ENCODE results near the gene ZNF474.

ZNF474 gene

DNA sequence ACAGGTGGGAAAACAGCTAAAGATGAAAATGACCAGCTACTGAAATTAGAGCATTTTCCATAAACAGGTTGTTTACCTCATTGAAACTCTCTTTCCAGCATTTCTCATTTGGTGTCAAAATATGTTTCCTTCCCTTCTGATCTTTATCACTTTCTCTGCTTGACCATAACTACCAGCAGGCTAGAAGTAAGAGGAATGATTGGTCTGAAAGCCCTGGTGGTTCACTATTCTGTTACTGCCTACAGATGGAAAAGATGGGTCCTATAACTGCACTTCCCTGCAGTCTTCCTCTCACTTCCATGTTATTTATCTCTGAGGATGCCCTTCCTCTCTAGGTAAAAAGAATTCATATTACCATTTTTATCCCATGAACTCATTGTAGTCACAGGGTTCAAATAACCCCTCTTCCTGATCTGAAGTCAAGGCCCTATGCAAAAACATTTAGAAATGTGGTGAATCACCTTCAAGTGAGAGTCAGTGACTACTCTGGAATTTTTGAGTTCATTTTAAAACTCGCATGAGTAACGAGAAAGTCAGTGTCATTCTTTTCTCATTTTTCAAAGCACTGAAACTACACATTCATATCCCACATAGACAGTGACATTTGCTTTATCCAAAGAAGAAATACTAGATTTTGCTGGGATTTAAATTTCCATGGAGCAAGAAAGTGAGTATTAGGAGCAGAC is 51.7 kb downstream of the ZNF474 start:
- DNase-seq (ENCODE audit: low read depth) = no peak

DNA sequence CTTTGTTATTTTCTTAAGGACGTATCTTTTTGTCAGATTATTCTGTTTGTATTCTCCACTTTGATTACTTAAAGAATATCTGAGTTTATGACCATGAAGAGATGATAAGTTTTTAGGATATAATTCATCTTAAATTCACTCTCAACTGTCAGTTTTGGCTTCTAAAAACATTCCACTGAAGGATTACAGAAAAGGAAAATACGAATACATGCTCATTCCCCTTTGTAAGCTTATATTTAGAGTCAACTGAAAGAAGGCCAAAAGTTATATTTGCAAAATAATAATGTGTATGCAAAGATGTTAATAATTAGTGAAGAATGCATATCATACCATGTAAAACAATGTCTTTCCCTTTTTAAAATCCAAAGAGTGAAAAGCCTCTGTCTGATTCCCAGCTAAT is 52.5 kb downstream of the ZNF474 start:
- DNase-seq (ENCODE audit: low read depth) = no peak

DNA sequence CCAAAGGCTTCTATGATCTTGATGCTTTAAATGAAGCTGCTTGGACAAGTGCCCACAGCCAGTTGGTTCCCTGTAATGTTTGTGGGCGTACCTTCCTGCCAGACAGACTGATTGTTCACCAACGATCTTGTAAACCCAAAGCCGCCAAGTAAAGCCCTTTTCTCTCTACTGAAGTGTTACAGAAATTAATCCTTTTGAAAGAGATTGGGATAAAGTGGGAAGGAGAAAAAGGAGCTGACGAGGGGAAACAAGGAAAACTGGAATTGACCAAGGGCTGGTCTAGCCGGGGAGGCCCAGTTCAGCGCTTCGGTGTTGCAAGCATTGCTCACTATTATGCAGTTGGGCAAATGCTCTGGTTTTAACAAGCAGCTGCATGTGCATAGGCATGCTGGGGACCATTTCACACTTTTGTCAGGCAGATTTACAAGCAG is 53.2 kb downstream of the ZNF474 start:
- no peak for DNase-seq (ENCODE audit: low read depth)

DNA sequence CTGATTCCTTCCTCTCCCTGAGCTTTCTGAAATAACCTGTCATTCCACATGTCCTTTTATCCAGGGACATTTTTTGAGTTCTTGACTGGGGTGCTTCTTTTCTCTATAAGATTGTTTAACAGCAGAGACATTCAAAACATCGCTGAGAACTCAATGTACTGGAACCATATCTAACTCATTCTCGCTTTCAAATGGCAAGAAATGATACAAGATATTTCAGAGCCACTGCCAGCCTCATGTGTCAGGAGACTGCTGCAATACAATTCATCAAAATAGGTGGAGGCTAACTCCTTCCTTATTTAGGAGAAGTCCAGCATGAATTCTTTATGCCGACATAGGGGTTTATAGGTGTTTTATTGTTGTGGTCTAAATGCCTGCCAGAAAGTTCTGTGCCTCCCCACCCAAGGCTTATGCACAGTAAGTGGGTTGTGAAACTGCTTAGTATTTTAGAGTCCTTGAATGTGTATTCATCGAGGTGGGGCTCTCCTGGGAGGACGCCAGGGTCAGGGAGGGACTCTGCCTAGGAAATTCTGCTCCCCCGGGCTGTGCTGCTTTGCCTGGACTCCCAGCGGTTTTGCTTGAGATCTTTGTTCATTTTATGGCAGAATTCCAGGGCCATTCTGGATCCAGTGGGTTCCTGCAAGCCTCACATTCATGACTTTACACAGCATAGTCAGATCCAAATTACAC is 53.9 kb downstream of the ZNF474 start:
- DNase-seq (ENCODE audit: low read depth) = no peak

DNA sequence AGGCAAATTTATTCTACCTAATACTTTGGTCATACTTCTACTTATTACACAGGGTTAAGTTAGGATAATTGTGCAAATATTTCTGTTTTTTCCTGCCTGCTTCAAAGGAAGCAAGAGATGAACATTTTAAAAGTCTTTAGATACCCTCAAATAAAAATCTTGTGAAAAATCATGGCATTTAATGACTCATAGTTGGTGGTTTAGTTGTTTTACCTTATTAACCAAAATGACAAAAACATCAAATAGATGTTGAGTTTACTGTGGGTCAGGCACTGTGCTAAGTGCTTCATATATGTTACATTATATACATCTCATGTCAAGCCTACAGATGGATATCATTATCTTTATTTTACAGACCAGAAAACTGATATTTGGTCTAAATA is 54.4 kb downstream of the ZNF474 start:
- DNase-seq (ENCODE audit: low read depth) = no peak

DNA sequence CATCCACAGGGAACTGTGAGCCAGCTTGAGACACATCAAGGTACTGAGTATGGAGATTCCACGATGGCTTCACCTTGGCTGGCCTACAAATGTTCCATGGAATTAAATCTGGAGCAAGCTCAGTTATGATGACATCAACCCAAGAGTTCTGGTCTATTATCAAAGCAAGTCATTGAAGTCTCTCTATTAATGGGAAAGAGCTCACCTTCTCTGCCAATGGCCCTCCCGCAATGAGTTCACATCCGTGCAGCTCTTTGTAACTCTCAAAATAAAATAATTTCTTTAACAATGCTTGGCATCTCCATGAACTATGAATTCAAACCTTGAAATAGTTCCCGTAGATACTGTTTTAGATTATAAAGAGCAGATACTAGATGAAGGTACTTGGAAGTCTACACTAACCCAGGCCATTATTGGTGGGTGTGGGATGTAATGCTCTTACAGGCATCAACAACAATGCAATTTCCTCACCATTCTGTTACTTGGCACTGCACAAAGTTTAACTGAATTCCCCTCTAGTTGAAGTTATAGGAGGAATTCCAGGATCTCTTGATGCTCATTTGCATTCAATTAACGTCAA is 55.4 kb downstream of the ZNF474 start:
- no peak for DNase-seq (ENCODE audit: low read depth)

DNA sequence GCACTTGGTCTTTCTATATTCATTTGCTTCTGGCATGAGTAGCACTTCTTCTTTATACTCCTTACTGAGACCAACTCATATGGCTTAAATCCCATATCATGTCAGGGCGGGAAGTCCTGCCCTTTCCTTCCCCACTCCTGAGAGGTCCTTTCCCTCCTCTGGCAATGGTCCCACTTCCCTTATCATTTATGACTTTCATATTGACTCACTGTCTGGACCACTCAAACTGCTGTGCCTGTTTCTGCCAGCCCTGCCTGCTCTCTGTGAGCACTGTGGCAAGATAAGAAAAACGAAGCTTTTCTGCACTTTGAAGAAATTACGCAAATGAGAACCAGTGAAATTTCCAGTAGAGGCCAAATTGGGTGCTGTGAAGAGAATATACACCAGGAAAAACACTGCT is 58.1 kb downstream of the ZNF474 start:
- DNase-seq (ENCODE audit: low read depth) = no peak

DNA sequence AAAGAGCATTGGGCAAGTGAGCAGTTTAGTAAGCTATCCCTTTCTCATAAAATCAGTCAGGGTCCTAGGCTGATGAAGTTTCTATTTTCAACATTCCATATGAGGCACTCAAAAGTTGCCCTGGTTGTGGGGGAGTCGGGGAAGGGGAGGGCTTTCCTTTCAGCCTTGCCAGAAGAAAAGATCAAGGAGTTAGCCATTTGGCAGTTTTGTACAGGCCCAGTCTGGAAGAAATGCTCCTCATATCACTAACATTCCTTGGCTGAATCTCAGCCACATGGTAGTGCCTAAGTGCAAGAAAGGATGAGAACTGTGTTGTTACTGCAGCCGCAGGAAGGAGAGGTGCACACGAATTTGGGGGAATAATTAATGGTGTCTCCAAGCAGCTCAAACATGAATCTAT is 60.8 kb downstream of the ZNF474 start:
- DNase-seq (ENCODE audit: low read depth) = no peak

DNA sequence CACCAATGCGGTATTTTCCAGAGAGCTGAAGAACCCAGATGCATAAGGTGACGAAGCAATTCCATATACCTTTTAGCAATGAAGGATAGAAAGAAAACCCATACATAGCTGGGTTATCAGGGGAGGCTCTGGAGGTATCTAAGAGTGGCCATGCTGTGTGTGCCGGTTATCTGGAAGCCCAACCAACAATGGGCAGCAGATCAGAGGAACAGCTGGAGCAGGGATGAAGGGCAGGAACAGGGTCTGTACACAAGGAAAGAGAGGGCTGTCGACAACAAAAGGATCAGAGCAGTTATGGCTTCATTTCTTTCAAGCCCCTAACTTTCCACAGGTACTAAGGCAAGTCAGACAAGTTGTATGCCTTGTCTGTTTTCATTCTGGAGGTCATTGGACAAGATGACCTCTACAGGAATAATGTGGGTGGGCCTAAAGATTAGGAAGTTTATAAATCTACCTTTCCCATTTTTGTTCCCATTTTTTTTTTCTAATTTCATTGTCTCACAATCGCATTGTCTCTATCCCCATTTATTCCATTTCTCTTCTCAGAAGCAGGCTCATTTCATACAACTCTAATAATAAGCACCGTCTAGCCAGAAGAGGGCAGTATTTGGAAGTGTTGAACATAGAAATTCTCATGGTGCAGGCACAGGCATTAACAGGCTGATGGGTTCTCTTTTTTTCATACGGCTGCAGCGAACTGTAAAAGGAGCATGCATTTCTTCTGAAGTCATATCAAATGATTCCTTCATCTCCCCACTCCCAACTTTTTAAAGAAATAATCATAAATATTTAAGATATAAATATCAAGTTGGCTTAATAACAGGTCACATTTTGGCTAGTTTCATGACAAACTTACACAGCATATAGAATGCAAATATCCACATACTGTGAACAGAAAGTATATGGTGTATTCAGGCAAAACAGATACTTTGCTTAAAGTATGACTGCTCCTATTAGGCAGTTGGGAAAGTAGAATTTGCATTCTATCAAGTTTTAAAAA is 63.5 kb downstream of the ZNF474 start:
- no peak for DNase-seq (ENCODE audit: low read depth)

DNA sequence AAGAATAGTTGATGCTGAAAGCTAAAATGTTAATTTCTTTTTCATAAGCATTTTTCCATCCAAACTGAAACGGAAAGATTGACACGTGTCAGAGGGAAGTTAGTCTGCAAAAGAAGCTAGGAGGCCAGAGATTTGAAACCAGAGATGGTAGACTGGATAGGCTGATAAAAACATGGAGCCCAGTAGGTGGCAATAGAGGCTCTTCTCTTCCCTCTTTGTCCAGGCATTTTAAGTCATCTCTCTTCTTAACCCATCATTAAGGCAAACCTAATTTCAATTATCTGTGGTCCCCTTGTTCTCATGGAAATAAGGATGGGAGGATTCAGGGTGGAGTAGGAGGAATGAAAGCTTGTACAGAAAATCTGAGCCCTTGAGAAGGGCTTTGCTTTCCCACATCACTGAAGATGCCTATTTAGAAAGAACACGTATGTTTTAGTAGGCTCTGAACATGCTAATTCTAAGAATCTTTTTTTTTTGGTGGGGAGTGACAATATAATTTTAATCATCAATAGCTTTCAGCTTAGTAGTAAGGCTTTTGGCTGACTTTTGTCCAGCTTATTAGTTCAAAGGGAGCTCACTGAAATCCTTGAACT is 66.6 kb downstream of the ZNF474 start:
- no peak for DNase-seq (ENCODE audit: low read depth)

DNA sequence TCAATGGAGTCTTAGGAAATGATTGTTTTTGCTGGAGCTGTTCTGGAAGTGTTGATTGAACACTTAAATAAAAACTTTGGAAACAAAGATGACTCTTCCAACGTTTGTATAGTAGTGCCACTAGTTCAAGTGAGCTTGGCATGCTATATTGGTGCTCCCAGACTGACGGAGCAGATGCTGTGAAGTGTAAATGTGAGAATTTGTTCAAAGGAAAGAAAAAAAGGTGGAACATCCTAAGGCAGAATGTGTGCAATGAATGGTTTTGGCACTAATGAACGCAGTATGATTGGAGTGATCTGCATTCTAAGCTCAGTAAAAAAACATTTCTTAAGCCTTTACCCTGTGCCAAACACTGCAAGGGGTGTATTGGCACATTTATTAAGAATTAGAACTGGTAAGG is 69.8 kb downstream of the ZNF474 start:
- no peak for DNase-seq (ENCODE audit: low read depth)

DNA sequence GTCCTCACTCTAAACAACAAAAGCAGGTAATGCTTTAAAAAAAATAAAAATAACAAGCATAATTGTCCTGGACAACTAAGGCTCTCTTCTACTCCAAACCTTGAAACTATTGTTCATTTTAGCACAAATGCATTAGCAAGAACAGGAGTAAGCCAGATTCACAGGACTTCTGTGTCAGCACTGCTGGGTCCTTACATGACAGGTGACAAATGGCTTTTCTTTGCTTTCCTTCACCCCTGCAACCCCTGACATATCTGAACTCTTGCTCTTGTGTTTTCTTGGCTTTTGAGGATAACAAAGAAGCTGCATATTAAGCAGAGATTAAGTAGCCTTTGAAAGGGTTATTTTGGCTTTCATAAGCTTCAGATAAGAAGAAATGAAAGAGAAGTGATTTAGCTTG is 71.1 kb downstream of the ZNF474 start:
- no peak for DNase-seq (ENCODE audit: low read depth)

DNA sequence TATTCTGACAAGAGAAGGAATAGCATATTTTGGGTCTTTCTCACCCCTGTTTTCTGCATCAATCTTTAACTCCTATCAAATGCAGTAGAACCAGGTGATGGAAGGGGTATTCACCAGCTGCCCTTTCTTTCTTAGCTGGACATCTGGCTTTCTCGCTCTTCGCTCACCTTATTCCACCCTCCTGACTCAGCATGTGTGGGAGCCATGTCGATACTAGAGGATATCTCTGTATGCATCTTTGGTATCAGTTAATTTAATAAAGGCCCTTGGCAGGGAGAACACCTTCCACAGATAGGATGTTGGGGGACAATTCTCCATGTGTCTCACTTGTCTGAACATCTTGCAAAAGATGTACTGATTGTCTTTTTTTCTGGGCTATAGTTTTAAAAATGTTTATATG is 71.5 kb downstream of the ZNF474 start:
- DNase-seq (ENCODE audit: low read depth) = no peak

DNA sequence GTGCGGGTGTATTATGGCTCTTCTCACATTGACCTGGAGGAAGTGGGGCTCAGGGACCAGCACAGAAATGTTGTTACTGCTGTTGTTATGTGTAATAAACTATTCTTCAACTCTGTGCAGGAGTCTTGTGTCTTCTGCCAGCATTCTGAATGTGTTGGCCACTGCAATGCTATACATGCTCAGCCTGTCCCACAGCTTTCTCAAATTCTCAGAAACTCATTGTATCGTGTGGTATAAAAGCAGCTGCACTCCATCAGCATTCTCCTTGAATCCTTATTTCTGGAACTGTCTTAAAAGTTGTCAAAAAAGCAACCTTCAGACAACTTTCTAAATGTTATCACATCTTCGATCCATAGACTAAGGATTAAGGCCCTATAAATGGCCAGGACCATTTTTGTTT is 72.0 kb downstream of the ZNF474 start:
- no peak for DNase-seq (ENCODE audit: low read depth)

DNA sequence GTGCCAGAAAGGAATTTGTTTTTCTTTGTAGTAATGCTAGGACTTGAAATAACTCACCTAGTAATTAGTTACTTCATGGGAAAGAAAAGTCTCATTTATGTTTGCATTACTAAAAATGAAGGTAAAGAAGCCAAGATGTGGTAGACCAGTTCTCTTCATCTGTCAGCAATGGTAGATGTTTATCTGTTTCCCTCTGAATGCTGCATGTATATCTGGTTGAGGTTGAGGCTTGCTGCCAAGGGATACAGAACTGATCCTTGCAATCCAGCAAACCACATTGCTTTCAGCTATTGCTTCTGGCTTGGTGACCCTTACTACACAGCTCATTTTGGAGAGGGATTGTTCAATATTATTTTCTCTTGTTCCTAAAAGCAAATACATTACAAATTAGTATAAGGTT is 73.6 kb downstream of the ZNF474 start:
- DNase-seq (ENCODE audit: low read depth) = no peak

Measured in stimulated activated CD8-positive, alpha-beta memory T cell treated with anti-CD3 and anti-CD28 coated beads, Interleukin-4, amount 100 ng/mL, for 24 hours (primary cell).